Activated CD4-positive, alpha-beta T cell treated with anti-CD3 and anti-CD28 coated beads, Interleukin-2, Interleukin-6, amounts not matched to agents 100 ng/mL and 50 ng/mL, durations not matched to agents 16 hours and 8 hours (primary cell): ENCODE data around the gene LHX6.

ENCODE experiments used
- DNase-seq: peaks from one replicate; pipeline ENCODE4 v3.0.0-alpha.2; 2020

Gene LHX6

GRCh38 chr9:122234022-122234748 is 5.4 kb upstream of the LHX6 start:
- no peak for DNase-seq

- no peak for DNase-seq
These were observed 4.1 kb upstream of the LHX6 start for GRCh38 chr9:122232796-122233306.

- DNase-seq = no peak
These were observed 704 bp upstream of the LHX6 start for GRCh38 chr9:122229485-122229837.

GRCh38 chr9:122228191-122228567 is 578 bp downstream of the LHX6 start:
- no peak for DNase-seq

GRCh38 chr9:122227575-122227900 is 1.2 kb downstream of the LHX6 start:
- no peak for DNase-seq

- DNase-seq = no peak
These were observed 1.8 kb downstream of the LHX6 start for GRCh38 chr9:122226758-122227574.

- no peak for DNase-seq
These were observed 2.5 kb downstream of the LHX6 start for GRCh38 chr9:122226142-122226757.

GRCh38 chr9:122225312-122226141 is 3.2 kb downstream of the LHX6 start:
- no peak for DNase-seq

- DNase-seq = no peak
These were observed 5.3 kb downstream of the LHX6 start for GRCh38 chr9:122223435-122223834.

GRCh38 chr9:122222791-122223190 is 6.0 kb downstream of the LHX6 start:
- no peak for DNase-seq

- no peak for DNase-seq
These were observed 7.5 kb downstream of the LHX6 start for GRCh38 chr9:122221183-122221811.

GRCh38 chr9:122220673-122221182 is 8.0 kb downstream of the LHX6 start:
- DNase-seq = no peak

- DNase-seq = no peak
These were observed 8.7 kb downstream of the LHX6 start for GRCh38 chr9:122219856-122220672.

- peak; percentile 10 for DNase-seq
These were observed 9.6 kb downstream of the LHX6 start for GRCh38 chr9:122218935-122219855.

- DNase-seq = no peak
These were observed 10.5 kb downstream of the LHX6 start for GRCh38 chr9:122218071-122218934.

- DNase-seq = no peak
These were observed 11.1 kb downstream of the LHX6 start for GRCh38 chr9:122217640-122218039.

- DNase-seq = no peak
These were observed 11.8 kb downstream of the LHX6 start for GRCh38 chr9:122216798-122217418.

- DNase-seq = no peak
These were observed 12.5 kb downstream of the LHX6 start for GRCh38 chr9:122216138-122216797.
